Activated T-cell treated with anti-CD3 and anti-CD28 coated beads for 1 hour (primary cell): ENCODE data around the gene LCN12.

Source experiments
- DNase-seq: peaks from one replicate; pipeline ENCODE4 v3.0.0-alpha.2; 2020; ENCODE audit warnings: low read depth

The LCN12 gene

GRCh38 chr9:136974817-136975535 is 22.9 kb downstream of the LCN12 start:
- no peak for DNase-seq

DNA sequence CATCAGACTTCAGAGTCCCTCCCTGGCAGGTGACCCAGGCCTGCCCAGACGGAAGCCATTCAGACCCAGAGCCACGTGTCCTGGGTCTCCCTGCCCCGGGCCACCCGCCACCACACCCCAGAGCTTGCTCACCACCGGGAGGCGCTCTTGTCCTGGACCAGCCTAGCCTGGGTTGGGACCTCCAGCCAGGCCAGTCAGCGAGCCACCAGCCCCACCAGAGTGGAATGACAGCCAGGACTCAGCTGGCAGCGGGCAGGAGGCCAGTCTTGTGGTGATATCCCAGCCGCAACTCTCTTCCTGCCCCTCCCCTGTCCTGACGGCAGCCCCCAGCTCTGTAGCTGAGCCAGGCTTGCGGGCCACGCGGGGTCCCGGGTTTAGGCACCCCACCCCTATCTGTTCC is 23.6 kb downstream of the LCN12 start:
- no peak for DNase-seq

GRCh38 chr9:136977223-136977622 is 25.1 kb downstream of the LCN12 start, which contains the start of gene PTGDS:
Gene PTGDS (plus strand): TSS chr9:136977504. CDS start chr9:136977579, 75 bp downstream.
- no peak for DNase-seq

DNA sequence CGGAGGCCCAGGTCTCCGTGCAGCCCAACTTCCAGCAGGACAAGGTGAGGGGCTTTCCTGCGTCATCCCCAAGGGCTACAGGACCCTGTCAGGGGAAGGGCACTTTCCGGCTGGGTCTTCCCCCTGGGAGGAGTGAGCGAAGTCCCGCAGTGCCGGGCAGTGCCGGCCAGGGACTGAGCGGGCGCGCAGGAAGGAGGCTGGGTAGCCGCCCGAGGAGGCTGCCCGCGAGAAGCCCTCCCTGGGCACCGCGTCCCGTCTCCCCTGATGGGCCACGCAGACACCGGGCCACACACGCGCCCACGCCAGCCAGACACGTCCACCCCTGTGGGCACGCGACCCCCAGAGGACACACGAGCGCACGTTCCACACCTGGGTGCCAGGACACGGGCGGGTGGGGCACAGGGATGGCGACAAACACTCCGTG is 25.6 kb downstream of the LCN12 start:
- DNase-seq, result no peak

- peak; percentile 63 for DNase-seq
These were observed 26.2 kb downstream of the LCN12 start for GRCh38 chr9:136978073-136978864.

GRCh38 chr9:136978865-136979544 is 26.9 kb downstream of the LCN12 start:
- DNase-seq, result no peak

DNA sequence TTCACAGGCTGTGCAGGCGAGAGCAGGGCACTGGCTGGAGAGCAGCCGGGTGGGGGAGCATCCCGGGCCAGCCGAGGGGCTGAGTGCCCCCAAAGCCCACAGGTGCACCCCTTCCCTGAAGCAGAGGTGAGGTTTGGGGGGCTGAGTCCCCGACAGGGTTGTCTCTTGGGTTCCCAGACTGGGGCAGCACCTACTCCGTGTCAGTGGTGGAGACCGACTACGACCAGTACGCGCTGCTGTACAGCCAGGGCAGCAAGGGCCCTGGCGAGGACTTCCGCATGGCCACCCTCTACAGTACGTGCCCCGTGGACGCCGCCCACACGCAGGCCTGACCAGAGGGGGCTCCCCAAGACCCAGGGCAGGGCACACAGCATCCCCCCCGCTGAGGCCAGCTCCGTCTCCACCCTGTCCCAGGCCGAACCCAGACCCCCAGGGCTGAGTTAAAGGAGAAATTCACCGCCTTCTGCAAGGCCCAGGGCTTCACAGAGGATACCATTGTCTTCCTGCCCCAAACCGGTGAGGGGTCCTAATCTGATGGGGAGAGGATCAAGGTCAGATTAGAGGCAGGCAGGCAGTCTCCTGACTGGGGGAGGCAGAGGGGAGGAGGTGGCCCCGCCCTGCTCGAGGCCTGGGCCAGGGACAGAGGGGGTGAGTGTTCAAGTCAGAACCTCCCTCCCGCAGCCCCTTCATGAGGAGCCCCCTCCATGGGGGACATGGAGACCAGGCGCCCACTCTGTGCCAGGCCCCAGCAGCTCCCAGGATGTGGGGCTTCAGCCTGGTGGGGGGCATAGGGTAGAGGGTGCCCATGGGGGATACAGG is 27.9 kb downstream of the LCN12 start:
- DNase-seq, result no peak

- no peak for DNase-seq
These were observed 28.8 kb downstream of the LCN12 start for GRCh38 chr9:136980669-136981478.

DNA sequence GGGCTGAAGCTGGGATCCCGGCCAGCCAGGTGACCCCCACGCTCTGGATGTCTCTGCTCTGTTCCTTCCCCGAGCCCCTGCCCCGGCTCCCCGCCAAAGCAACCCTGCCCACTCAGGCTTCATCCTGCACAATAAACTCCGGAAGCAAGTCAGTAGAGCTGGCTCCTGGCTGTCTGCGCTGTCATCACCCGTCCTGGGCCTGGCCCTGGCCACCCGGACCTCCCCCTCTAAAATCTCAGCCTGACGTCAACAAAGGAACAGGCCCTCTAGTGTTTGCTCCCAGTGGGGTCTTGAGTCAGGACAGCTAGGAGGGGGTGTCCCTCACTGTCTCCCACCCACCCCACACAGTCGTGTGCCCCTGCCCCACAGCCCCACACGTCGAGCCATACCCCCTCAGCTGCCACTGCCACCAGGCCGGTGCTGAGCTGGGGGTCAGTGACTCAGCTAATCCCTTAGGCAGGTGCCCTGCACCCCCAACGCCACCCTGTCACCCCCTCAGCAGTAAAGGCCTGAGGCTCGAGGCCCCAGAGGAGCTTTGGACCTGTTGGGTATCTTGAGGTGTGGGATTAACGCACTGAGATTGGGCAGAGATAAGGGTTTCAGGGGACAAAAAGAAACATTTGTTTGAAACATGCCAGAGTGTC is 29.6 kb downstream of the LCN12 start:
- DNase-seq, result no peak

GRCh38 chr9:136982232-136983051 is 30.4 kb downstream of the LCN12 start, which contains the start of gene LCNL1:
Gene LCNL1 (plus strand): TSS chr9:136982993. CDS start chr9:136983587, 594 bp downstream.
- no peak for DNase-seq

DNA sequence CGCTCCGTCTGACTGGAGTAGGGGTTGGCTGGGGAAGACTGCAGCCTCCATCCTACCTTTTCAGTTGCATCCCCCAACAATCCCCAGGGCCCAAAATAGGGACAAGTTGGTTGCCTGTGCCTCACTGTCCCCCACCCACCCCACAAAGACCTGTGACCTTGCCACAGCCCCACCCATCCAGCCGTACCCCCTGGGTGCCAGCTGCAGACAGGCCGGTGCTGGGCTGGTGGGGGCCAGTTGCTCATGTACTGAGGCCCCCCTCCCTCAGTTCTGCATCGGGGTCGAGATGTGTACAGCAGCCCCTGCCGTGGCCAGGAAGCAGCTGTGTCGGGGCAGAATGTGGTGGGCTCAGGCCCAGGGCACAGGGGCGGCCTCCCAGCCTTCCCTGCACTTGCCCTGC is 31.1 kb downstream of the LCN12 start:
- no peak for DNase-seq

- DNase-seq, result no peak
These were observed 31.7 kb downstream of the LCN12 start for GRCh38 chr9:136983656-136984314.

- DNase-seq, result no peak
These were observed 32.5 kb downstream of the LCN12 start for GRCh38 chr9:136984464-136985026.

DNA sequence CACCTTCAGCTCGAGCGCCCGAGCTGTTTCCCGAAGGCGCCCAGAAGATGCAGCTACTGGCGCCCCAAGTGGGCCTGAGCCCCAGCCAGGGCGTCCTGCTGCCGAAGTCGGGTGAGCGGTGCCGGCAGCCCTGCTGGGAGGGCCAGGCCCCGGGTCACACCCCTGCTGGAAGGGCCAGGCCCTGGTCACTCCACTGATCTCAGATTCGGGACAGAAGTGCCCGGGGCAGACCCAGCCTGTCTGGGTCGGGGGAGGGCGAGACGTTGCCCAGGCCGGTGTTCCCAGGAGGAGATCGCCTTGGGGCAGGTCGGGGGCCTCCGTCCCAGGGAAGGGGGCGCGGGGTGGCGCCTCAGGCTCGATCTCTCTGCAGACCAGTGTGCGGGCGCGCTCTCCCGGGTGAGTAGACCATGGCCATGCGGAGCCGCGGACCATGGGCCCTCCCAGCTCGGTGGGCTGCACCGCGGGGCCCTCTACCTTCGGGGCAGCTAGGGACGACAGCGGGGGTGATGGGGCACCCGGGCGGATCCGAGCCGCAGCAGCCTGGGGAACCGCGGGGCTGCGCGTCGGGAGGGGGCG is 33.0 kb downstream of the LCN12 start:
- no peak for DNase-seq

DNA sequence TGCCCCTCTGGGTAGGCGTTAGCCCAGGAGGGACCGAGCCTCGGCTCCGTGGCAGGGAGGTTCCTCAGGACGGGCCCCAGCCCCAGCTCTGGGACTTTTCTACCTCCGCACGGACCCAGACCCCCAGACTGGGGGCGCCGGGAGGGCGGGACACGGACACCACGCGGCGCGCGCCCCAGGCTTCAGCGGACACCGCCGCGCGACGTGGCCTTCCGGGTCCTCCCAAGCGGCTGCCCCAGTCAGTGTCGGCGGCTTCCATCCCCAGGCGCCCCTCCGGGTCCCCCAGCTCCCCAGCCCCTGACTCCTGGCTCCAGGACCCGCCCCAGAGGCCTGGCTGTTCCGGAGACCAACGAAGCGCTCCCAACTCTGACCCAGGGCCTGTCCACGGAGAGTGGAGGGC is 33.8 kb downstream of the LCN12 start:
- no peak for DNase-seq

- DNase-seq, result no peak
These were observed 36.8 kb downstream of the LCN12 start for GRCh38 chr9:136988872-136989271.

DNA sequence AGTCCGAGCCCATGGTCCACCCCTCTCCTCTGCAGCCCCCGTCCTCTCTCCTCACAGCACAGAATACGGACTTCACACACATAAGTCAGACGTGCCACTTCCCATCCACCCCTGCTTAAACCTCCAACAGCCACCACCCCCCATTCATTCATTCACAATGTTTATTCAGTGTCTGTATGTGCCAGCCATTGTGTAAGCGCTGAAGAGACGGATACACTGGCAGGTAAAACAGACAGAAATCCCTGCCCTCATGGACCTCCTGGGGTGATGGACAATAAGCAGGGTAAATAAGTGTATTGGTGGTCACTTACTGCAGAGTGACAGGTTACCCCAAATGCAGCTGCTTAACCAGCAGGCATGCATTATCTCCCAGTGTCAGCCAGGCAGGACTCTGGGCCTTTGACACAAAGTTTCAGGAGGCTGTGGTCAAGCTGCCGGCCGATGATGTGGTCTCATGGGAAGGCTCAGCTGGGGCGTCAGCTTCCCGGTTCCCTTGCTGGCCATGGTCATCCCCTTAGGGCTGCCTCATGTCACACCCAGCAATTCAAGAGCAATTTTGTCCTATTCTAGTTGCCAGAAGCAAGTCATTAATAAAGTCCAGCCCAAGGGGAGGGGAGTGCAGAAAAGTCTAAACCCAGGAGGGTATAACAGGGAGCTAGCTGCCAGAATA is 38.3 kb downstream of the LCN12 start:
- DNase-seq, result no peak
